ENCODE results near the gene ZFP36L1.

DNA sequence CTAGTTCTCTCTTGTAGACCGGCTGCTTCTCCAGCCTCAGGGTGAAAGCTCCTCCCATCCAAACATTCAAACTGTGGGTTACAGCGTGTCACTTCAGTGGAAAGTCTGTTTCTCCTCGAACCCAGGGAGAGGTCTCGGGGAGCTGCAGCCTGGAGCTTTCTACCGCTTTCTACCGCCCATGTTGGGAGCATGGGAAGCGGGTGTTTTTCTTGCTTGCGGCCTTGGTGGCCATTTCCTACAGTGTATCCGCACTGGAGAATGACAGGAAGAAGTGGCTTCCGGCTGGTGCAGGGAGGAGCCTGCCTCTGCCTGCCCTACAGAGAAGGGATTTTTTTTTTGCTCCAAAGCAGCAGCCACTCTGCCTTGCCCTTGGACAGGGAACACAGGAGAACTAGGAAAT, 21.2 kb downstream of the ZFP36L1 start:
- TF ChIP-seq POLR2AphosphoS5 (IDR thresholded peaks at IDR 0.05) (peak in 1 of 4 donors; percentile 30), EP300 (IDR thresholded peaks at IDR 0.05) (no peak)
